Activated naive CD8-positive, alpha-beta T cell treated with anti-CD3 and anti-CD28 coated beads, Interleukin-2, amount 50 U/mL, for 24 hours (primary cell): Measurements from ENCODE around the gene PCDHGA9.
"Not testable (repeated sequence)": the region's sequence is repeated elsewhere in the genome, so short reads cannot be mapped to it uniquely, and the experiment has no call there.

Experiments used
- ATAC-seq: fragments of 150-1000 bp; cut with Tn5 transposase; one replicate; pipeline ENCODE4 v1.10.0; 2021
- DNase-seq: peaks from one replicate; pipeline ENCODE4 v3.0.0; 2021
- H3K27ac Mint-ChIP-seq: one replicate; pipeline ENCODE4 v1.8.0; 2021; ENCODE audit warnings: mild to moderate bottlenecking, mixed read lengths
- H3K27me3 Mint-ChIP-seq: one replicate; pipeline ENCODE4 v1.8.0; 2021; ENCODE audit warnings: mixed read lengths
- H3K36me3 Mint-ChIP-seq: one replicate; pipeline ENCODE4 v1.8.0; 2021; ENCODE audit warnings: low read depth, mixed read lengths
- H3K4me1 Mint-ChIP-seq: one replicate; pipeline ENCODE4 v1.8.0; 2021; ENCODE audit warnings: mixed read lengths
- H3K4me3 Mint-ChIP-seq: one replicate; pipeline ENCODE4 v1.8.0; 2021; ENCODE audit warnings: mild to moderate bottlenecking, moderate library complexity, mixed read lengths
- H3K9me3 Mint-ChIP-seq: one replicate; pipeline ENCODE4 v1.8.0; 2021; ENCODE audit warnings: mixed read lengths

The PCDHGA9 gene

GRCh38 chr5:141417494-141418172 lies 15.1 kb downstream of the PCDHGA9 start, which contains the start of gene PCDHGB7:
PCDHGB7 (plus strand) TSS chr5:141417677; CDS start chr5:141417860, 183 bp downstream.
- Mint-ChIP-seq H3K4me3 (peak within 1 kb of the TSS; percentile 69), H3K36me3 (peaks cover 44% of the 10 kb centered on the region), H3K4me1 (peaks cover 30% of the 10 kb centered on the region), H3K9me3 (peaks cover 45% of the 10 kb centered on the region), H3K27me3 (peaks cover 82% of the 10 kb centered on the region), H3K27ac (peak within 1 kb of the TSS; percentile 4)
- ATAC-seq, result peak; percentile 82
- DNase-seq, result peak; percentile 62

GRCh38 chr5:141419074-141419880 lies 16.7 kb downstream of the PCDHGA9 start:
- DNase-seq (no peak), ATAC-seq (no peak)
- H3K4me1 Mint-ChIP-seq, result peaks cover 18% of the 10 kb centered on the region
- peaks cover 51% of the 10 kb centered on the region for H3K9me3 Mint-ChIP-seq
- H3K27me3 Mint-ChIP-seq, result peaks cover 74% of the 10 kb centered on the region
- peaks cover 44% of the 10 kb centered on the region for H3K36me3 Mint-ChIP-seq
- H3K27ac Mint-ChIP-seq, result no peak overlapping the region
- no peak overlapping the region for H3K4me3 Mint-ChIP-seq

- peaks cover 76% of the 10 kb centered on the region for H3K27me3 Mint-ChIP-seq
- no peak within 1 kb of the TSS for H3K27ac Mint-ChIP-seq
- H3K4me1 Mint-ChIP-seq, result peaks cover 13% of the 10 kb centered on the region
- H3K9me3 Mint-ChIP-seq, result peaks cover 41% of the 10 kb centered on the region
- DNase-seq (peak; percentile 59), ATAC-seq (no peak)
- peaks cover 38% of the 10 kb centered on the region for H3K36me3 Mint-ChIP-seq
- peak within 1 kb of the TSS; percentile 77 for H3K4me3 Mint-ChIP-seq
Observed at GRCh38 chr5:141420855-141421488, 18.4 kb downstream of the PCDHGA9 start, which contains the start of gene PCDHGA11. PCDHGA11 (plus strand) TSS chr5:141421051; CDS start chr5:141421228, 177 bp downstream.

- H3K27ac Mint-ChIP-seq, result no peak overlapping the region
- no peak for DNase-seq
Observed at GRCh38 chr5:141421489-141421855, 18.9 kb downstream of the PCDHGA9 start.

GRCh38 chr5:141422742-141423291 lies 20.2 kb downstream of the PCDHGA9 start:
- Mint-ChIP-seq H3K4me1 (peaks cover 10% of the 10 kb centered on the region), H3K36me3 (peaks cover 39% of the 10 kb centered on the region), H3K27ac (no peak overlapping the region), H3K9me3 (peaks cover 40% of the 10 kb centered on the region), H3K27me3 (peaks cover 82% of the 10 kb centered on the region), H3K4me3 (no peak overlapping the region)
- DNase-seq, result no peak
- ATAC-seq, result no peak

More at GRCh38 chr5:141421489-141421855, 18.9 kb downstream of the PCDHGA9 start:
- Mint-ChIP-seq H3K36me3 (peaks cover 37% of the 10 kb centered on the region), H3K9me3 (peaks cover 41% of the 10 kb centered on the region), H3K4me3 (peak overlapping the region; percentile 77), H3K4me1 (peaks cover 13% of the 10 kb centered on the region), H3K27me3 (peaks cover 76% of the 10 kb centered on the region)
- ATAC-seq, result no peak

GRCh38 chr5:141427783-141428426 lies 25.3 kb downstream of the PCDHGA9 start:
- Mint-ChIP-seq H3K4me3 (no peak overlapping the region), H3K9me3 (peaks cover 27% of the 10 kb centered on the region), H3K27ac (no peak overlapping the region), H3K27me3 (peaks cover 70% of the 10 kb centered on the region), H3K36me3 (peaks cover 33% of the 10 kb centered on the region), H3K4me1 (peaks cover 12% of the 10 kb centered on the region)
- ATAC-seq (no peak), DNase-seq (no peak)

GRCh38 chr5:141430332-141431113 lies 27.9 kb downstream of the PCDHGA9 start, which contains the start of gene PCDHGA12:
PCDHGA12 (plus strand) TSS chr5:141430507; CDS start chr5:141430760, 253 bp downstream.
- peaks cover 29% of the 10 kb centered on the region for H3K9me3 Mint-ChIP-seq
- peaks cover 31% of the 10 kb centered on the region for H3K36me3 Mint-ChIP-seq
- no peak for ATAC-seq
- H3K4me3 Mint-ChIP-seq, result peak within 1 kb of the TSS; percentile 59
- H3K27me3 Mint-ChIP-seq, result peaks cover 71% of the 10 kb centered on the region
- DNase-seq, result no peak
- H3K4me1 Mint-ChIP-seq, result peaks cover 13% of the 10 kb centered on the region
- H3K27ac Mint-ChIP-seq, result no peak within 1 kb of the TSS

GRCh38 chr5:141431286-141431685 lies 28.7 kb downstream of the PCDHGA9 start:
- peak overlapping the region; percentile 59 for H3K4me3 Mint-ChIP-seq
- no peak for ATAC-seq
- H3K36me3 Mint-ChIP-seq, result peaks cover 31% of the 10 kb centered on the region
- H3K27me3 Mint-ChIP-seq, result peaks cover 68% of the 10 kb centered on the region
- H3K4me1 Mint-ChIP-seq, result peaks cover 13% of the 10 kb centered on the region
- peaks cover 29% of the 10 kb centered on the region for H3K9me3 Mint-ChIP-seq
- no peak for DNase-seq
- H3K27ac Mint-ChIP-seq, result no peak overlapping the region

GRCh38 chr5:141432308-141432707 lies 29.7 kb downstream of the PCDHGA9 start:
- Mint-ChIP-seq H3K27me3 (peaks cover 66% of the 10 kb centered on the region), H3K36me3 (peaks cover 28% of the 10 kb centered on the region), H3K4me1 (peaks cover 13% of the 10 kb centered on the region), H3K9me3 (peaks cover 29% of the 10 kb centered on the region)
- H3K4me3 Mint-ChIP-seq, DNase-seq, H3K27ac Mint-ChIP-seq, ATAC-seq: not testable (repeated sequence)

GRCh38 chr5:141432726-141433125 lies 30.1 kb downstream of the PCDHGA9 start:
- Mint-ChIP-seq H3K36me3 (peaks cover 28% of the 10 kb centered on the region), H3K27me3 (peaks cover 63% of the 10 kb centered on the region), H3K4me1 (peaks cover 13% of the 10 kb centered on the region), H3K9me3 (peaks cover 29% of the 10 kb centered on the region)
- not testable (repeated sequence) for H3K27ac Mint-ChIP-seq, DNase-seq, H3K4me3 Mint-ChIP-seq, ATAC-seq

- DNase-seq, result no peak
- H3K4me3 Mint-ChIP-seq, result no peak overlapping the region
- H3K36me3 Mint-ChIP-seq, result peaks cover 23% of the 10 kb centered on the region
- H3K4me1 Mint-ChIP-seq, result peaks cover 13% of the 10 kb centered on the region
- peaks cover 57% of the 10 kb centered on the region for H3K27me3 Mint-ChIP-seq
- peaks cover 24% of the 10 kb centered on the region for H3K9me3 Mint-ChIP-seq
- H3K27ac Mint-ChIP-seq, result no peak overlapping the region
- ATAC-seq, result no peak
Observed at GRCh38 chr5:141434006-141434405, 31.4 kb downstream of the PCDHGA9 start.

- Mint-ChIP-seq H3K27ac (no peak overlapping the region), H3K36me3 (peaks cover 2% of the 10 kb centered on the region), H3K27me3 (peaks cover 38% of the 10 kb centered on the region), H3K4me1 (peaks cover 1% of the 10 kb centered on the region), H3K9me3 (peaks cover 15% of the 10 kb centered on the region), H3K4me3 (no peak overlapping the region)
- DNase-seq, result no peak
- ATAC-seq, result no peak
Observed at GRCh38 chr5:141437221-141437620, 34.6 kb downstream of the PCDHGA9 start.

- H3K4me3 Mint-ChIP-seq, result no peak overlapping the region
- H3K9me3 Mint-ChIP-seq, result peaks cover 4% of the 10 kb centered on the region
- no peaks in the 10 kb centered on the region for H3K4me1 Mint-ChIP-seq
- H3K36me3 Mint-ChIP-seq, result no peaks in the 10 kb centered on the region
- no peak for ATAC-seq
- no peak overlapping the region for H3K27ac Mint-ChIP-seq
- no peak for DNase-seq
- H3K27me3 Mint-ChIP-seq, result peaks cover 23% of the 10 kb centered on the region
Observed at GRCh38 chr5:141439411-141440141, 37.0 kb downstream of the PCDHGA9 start.
